HUES64 (cell line): ENCODE results near the gene CFAP58. TPM values are rescaled to one million over a fixed set of nuclear protein-coding genes. Genes with fewer than 3 reads are reported as not detected.

ENCODE experiments used
- H3K27ac ChIP-seq: 2 replicates; pipeline ENCODE4 v1.7.0; 2013; ENCODE audit warnings: low read depth, low read length, inconsistent platforms
- H3K27me3 ChIP-seq: 2 replicates; pipeline ENCODE4 v1.6.1; 2013; ENCODE audit warnings: mild to moderate bottlenecking, low read length; ENCODE audit not compliant: insufficient read depth
- H3K36me3 ChIP-seq: 2 replicates; pipeline ENCODE4 v1.6.1; 2013; ENCODE audit warnings: mild to moderate bottlenecking, low read length; ENCODE audit not compliant: insufficient read depth
- H3K4me1 ChIP-seq: 2 replicates; pipeline ENCODE4 v1.6.1; 2013; ENCODE audit warnings: mild to moderate bottlenecking, low read length, moderate library complexity; ENCODE audit not compliant: insufficient read depth
- H3K4me3 ChIP-seq: 2 replicates; pipeline ENCODE4 v1.5.1; 2013; ENCODE audit warnings: mild to moderate bottlenecking, low read length, moderate library complexity
- H3K9ac ChIP-seq: 2 replicates; pipeline ENCODE4 v1.6.1; 2013; ENCODE audit warnings: mild to moderate bottlenecking, low read depth, low read length
- H3K9me3 ChIP-seq: 2 replicates; pipeline ENCODE4 v1.6.1; 2013; ENCODE audit warnings: low read depth, low read length; ENCODE audit not compliant: insufficient read depth
- WGBS: fragments of 150-250, 120-280 bp; methylation state at CpG from one replicate; pipeline ENCODE4 v1.1.7; 2013; ENCODE audit warnings: missing lambda C conversion rate; 5-methylcytosine and 5-hydroxymethylcytosine counted together
- polyA plus RNA-seq, 2 experiments: library from polyadenylated mRNA; stranded (reverse); fragments of 50-300 nt; gene quantifications; one replicate each; pipeline ENCODE4 v1.2.3, GENCODE V29; 2013

CFAP58 gene
- polyA plus RNA-seq (2013, experiment 1 of 2), result 0.45 TPM
- polyA plus RNA-seq (2013, experiment 2 of 2), result 0.57 TPM

DNA sequence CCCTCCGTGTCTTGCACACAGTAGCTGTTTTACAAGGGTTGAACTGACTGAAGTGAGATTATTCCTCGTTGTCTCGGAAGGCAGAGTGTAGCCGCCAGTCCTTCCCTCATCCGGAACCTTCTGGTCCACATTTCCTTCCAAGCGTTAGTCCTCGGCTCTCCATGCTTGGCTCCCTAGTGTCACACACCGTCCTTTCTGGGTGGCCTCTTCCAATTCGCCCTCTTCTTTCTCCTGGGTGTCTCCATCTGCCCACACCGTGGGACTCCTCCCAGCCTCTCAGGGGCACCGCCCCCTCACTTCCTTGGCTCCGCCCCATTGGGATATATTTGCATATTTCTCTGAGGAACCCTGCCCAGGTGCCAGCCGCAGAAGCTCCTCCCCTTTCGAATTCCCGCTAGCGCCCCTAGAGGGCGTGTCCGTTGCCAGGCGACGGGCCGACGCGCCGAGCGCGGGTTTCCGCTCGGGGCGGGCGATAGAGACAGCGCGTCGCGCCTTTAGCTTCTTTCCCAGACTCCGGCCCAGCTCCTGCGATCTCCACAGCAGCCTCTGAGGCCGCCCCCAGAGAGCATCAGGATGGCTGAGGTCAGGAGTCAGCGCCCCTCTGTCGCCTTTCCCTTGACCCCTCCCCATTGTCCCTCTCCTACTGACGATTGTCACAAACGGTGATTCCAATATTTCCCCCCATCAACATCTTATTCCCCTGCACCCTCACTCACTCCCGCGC, at the start of gene CFAP58:
Gene CFAP58 (plus strand): TSS at position 509 of the 724 bp plus-strand sequence. CDS start 65 bp downstream, at position 574.
- H3K36me3 ChIP-seq, result no peaks in the 10 kb centered on the region
- H3K27me3 ChIP-seq, result peaks cover 23% of the 10 kb centered on the region
- no peak within 1 kb of the TSS; the same call in 1 of the 2 replicates for H3K9ac ChIP-seq
- peak within 1 kb of the TSS; percentile 48 for H3K4me3 ChIP-seq
- no peaks in the 10 kb centered on the region for H3K9me3 ChIP-seq
- H3K4me1 ChIP-seq, result peaks cover 10% of the 10 kb centered on the region
- no peak within 1 kb of the TSS for H3K27ac ChIP-seq
- WGBS, result 20% methylated on average over 43 of the region's 43 CpGs

- WGBS, result 93% methylated on average over 4 of the region's 4 CpGs
- Histone ChIP-seq H3K27ac (no peak overlapping the region), H3K9ac (no peak overlapping the region), H3K4me3 (no peak overlapping the region), H3K9me3 (peaks cover 14% of the 10 kb centered on the region; the same call in 1 of the 2 replicates), H3K4me1 (no peaks in the 10 kb centered on the region; the same call in 1 of the 2 replicates), H3K36me3 (no peaks in the 10 kb centered on the region), H3K27me3 (no peaks in the 10 kb centered on the region)
These were observed 49.3 kb upstream of the CFAP58 start for GRCh38 chr10:104304356-104304745.

GRCh38 chr10:104304927-104305326, 48.7 kb upstream of the CFAP58 start:
- Histone ChIP-seq H3K4me3 (no peak overlapping the region), H3K27ac (no peak overlapping the region), H3K27me3 (no peaks in the 10 kb centered on the region), H3K4me1 (no peaks in the 10 kb centered on the region; the same call in 1 of the 2 replicates), H3K9ac (no peak overlapping the region), H3K36me3 (no peaks in the 10 kb centered on the region), H3K9me3 (peaks cover 14% of the 10 kb centered on the region; the same call in 1 of the 2 replicates)
- 95% methylated on average over 8 of the region's 8 CpGs for WGBS

DNA sequence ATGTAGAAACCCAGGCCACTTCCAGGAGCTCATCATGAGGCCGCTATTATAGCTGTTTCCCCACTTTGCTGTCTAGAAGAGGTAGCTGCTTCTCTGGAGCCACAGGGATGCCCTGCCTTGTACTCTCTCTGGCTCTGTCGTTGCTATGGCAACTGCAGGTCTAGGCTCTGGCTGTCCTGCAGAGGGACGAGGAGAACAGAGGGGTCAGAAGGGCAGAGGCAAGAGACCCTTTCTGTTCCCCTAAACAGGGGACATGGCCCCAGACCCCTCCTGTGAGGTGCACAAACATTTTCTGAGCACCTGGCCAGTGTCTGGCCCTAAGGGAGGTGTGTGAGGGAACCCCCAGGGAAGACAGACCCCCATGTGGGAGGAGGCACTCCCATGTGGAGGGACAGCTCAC, 46.7 kb upstream of the CFAP58 start:
- no peaks in the 10 kb centered on the region for H3K27me3 ChIP-seq
- H3K9me3 ChIP-seq, result peaks cover 14% of the 10 kb centered on the region; the same call in 1 of the 2 replicates
- no peak overlapping the region for H3K4me3 ChIP-seq
- peaks cover 11% of the 10 kb centered on the region; the same call in 1 of the 2 replicates for H3K36me3 ChIP-seq
- WGBS, result 76% methylated on average over 3 of the region's 3 CpGs
- no peaks in the 10 kb centered on the region; the same call in 1 of the 2 replicates for H3K4me1 ChIP-seq
- no peak overlapping the region for H3K27ac ChIP-seq
- H3K9ac ChIP-seq, result no peak overlapping the region

GRCh38 chr10:104307576-104308438, 45.8 kb upstream of the CFAP58 start:
- Histone ChIP-seq H3K9ac (no peak overlapping the region), H3K27ac (no peak overlapping the region), H3K36me3 (peaks cover 20% of the 10 kb centered on the region; the same call in 1 of the 2 replicates), H3K4me3 (no peak overlapping the region), H3K9me3 (peaks cover 14% of the 10 kb centered on the region; the same call in 1 of the 2 replicates), H3K27me3 (no peaks in the 10 kb centered on the region), H3K4me1 (no peaks in the 10 kb centered on the region; the same call in 1 of the 2 replicates)
- 81% methylated on average over 9 of the region's 10 CpGs for WGBS

GRCh38 chr10:104308439-104308903, 45.2 kb upstream of the CFAP58 start:
- Histone ChIP-seq H3K27me3 (no peaks in the 10 kb centered on the region), H3K27ac (no peak overlapping the region), H3K9me3 (peaks cover 8% of the 10 kb centered on the region; the same call in 1 of the 2 replicates), H3K36me3 (peaks cover 26% of the 10 kb centered on the region), H3K4me3 (no peak overlapping the region), H3K4me1 (no peaks in the 10 kb centered on the region; the same call in 1 of the 2 replicates), H3K9ac (no peak overlapping the region)
- 91% methylated on average over 4 of the region's 4 CpGs for WGBS

- Histone ChIP-seq H3K4me1 (no peaks in the 10 kb centered on the region; the same call in 1 of the 2 replicates), H3K4me3 (no peak overlapping the region), H3K27ac (no peak overlapping the region), H3K9me3 (no peaks in the 10 kb centered on the region), H3K27me3 (no peaks in the 10 kb centered on the region), H3K9ac (no peak overlapping the region), H3K36me3 (peaks cover 45% of the 10 kb centered on the region)
- 95% methylated on average over 15 of the region's 15 CpGs for WGBS
These were observed 43.4 kb upstream of the CFAP58 start for GRCh38 chr10:104309980-104310978.

DNA sequence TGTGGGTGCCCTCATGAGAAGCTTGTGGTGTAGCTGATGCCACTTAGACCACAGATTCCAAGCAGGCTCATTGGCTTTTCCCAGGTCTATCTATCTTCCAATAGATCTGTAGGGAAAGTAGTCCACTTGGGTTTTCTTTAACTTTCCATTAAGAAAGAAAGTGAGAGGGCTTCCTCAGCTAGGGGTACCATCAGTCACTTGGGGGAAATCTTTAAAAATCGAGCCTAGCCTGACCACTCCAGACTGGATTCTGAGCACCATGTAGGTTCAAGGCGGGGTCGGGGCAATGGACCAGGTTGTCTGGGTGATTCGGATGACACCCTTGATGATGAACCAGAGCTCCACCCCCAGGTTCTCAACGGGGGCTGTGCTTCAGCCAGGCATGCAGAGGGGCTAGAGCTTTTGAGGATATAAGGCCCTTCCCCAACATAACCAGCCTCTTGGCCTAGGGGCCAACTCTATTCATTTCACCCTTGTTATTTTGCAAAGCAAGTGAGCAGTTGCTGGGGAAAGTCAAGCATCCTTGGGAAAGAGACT, 42.4 kb upstream of the CFAP58 start:
- no peak overlapping the region for H3K27ac ChIP-seq
- no peak overlapping the region for H3K9ac ChIP-seq
- peaks cover 53% of the 10 kb centered on the region for H3K36me3 ChIP-seq
- H3K4me1 ChIP-seq, result no peaks in the 10 kb centered on the region
- no peaks in the 10 kb centered on the region for H3K9me3 ChIP-seq
- no peak overlapping the region for H3K4me3 ChIP-seq
- 88% methylated on average over 5 of the region's 5 CpGs for WGBS
- H3K27me3 ChIP-seq, result no peaks in the 10 kb centered on the region

GRCh38 chr10:104314591-104315485, 38.8 kb upstream of the CFAP58 start:
- Histone ChIP-seq H3K4me3 (no peak overlapping the region), H3K27me3 (no peaks in the 10 kb centered on the region), H3K9me3 (no peaks in the 10 kb centered on the region), H3K27ac (no peak overlapping the region), H3K36me3 (peaks cover 54% of the 10 kb centered on the region), H3K9ac (no peak overlapping the region), H3K4me1 (peaks cover 20% of the 10 kb centered on the region)
- 95% methylated on average over 43 of the region's 43 CpGs for WGBS
